ENCODE data around the gene AFF1.
"Not testable (repeated sequence)": the region's sequence is repeated elsewhere in the genome, so short reads cannot be mapped to it uniquely, and the experiment has no call there.

The AFF1 gene

GRCh38 chr4:87012265-87012953 lies 77.6 kb downstream of the AFF1 start:
- FAIRE-seq, result no peak

GRCh38 chr4:87012954-87013308 lies 78.1 kb downstream of the AFF1 start:
- FAIRE-seq, result not testable (repeated sequence)

- FAIRE-seq, result no peak
Observed at GRCh38 chr4:87014284-87014782, 79.5 kb downstream of the AFF1 start.

- FAIRE-seq, result no peak
Observed at GRCh38 chr4:87015416-87015815, 80.6 kb downstream of the AFF1 start.

GRCh38 chr4:87017580-87018342 lies 83.0 kb downstream of the AFF1 start:
- FAIRE-seq, result no peak

- no peak for FAIRE-seq
Observed at GRCh38 chr4:87018753-87019152, 83.9 kb downstream of the AFF1 start.

GRCh38 chr4:87019246-87019791 lies 84.5 kb downstream of the AFF1 start:
- no peak for FAIRE-seq

- no peak for FAIRE-seq
Observed at GRCh38 chr4:87019898-87020297, 85.1 kb downstream of the AFF1 start.

- no peak for FAIRE-seq
Observed at GRCh38 chr4:87024201-87024600, 89.4 kb downstream of the AFF1 start.

- no peak for FAIRE-seq
Observed at GRCh38 chr4:87025023-87025613, 90.3 kb downstream of the AFF1 start.

GRCh38 chr4:87025614-87026041 lies 90.8 kb downstream of the AFF1 start:
- FAIRE-seq, result no peak

- no peak for FAIRE-seq
Observed at GRCh38 chr4:87026800-87027495, 92.1 kb downstream of the AFF1 start.

GRCh38 chr4:87029356-87029755 lies 94.5 kb downstream of the AFF1 start:
- FAIRE-seq, result no peak

GRCh38 chr4:87030124-87030523 lies 95.3 kb downstream of the AFF1 start:
- no peak for FAIRE-seq

GRCh38 chr4:87030755-87031441 lies 96.1 kb downstream of the AFF1 start:
- no peak for FAIRE-seq

- FAIRE-seq, result no peak
Observed at GRCh38 chr4:87031920-87032319, 97.1 kb downstream of the AFF1 start.

GRCh38 chr4:87032884-87033533 lies 98.2 kb downstream of the AFF1 start:
- no peak for FAIRE-seq

GRCh38 chr4:87033902-87034301 lies 99.1 kb downstream of the AFF1 start:
- FAIRE-seq, result no peak

GRCh38 chr4:87034527-87034926 lies 99.7 kb downstream of the AFF1 start:
- FAIRE-seq, result no peak

- FAIRE-seq, result no peak
Observed at GRCh38 chr4:87035881-87036509, 101.2 kb downstream of the AFF1 start.

GRCh38 chr4:87036713-87037112 lies 101.9 kb downstream of the AFF1 start:
- no peak for FAIRE-seq
